Naive B cell (primary cell): ENCODE results near the gene PCCA. TPM values are rescaled to one million over a fixed set of nuclear protein-coding genes. Genes with fewer than 3 reads are reported as not detected.
A peak's percentile ranks its signal among the peaks of the same experiment; 100 is the strongest.

Experiments used
- ATAC-seq, 2 donors: fragments of 150-1000 bp; cut with Tn5 transposase; 2 replicates each; pipeline ENCODE4 v1.10.0; 2021; ENCODE audit warnings: low read depth in 2 of 2, mild to moderate bottlenecking in 2 of 2, moderate library complexity in 2 of 2
- DNase-seq: peaks from one replicate; pipeline ENCODE4 v3.0.0; 2022
- H3K27ac Mint-ChIP-seq, 6 donors: one replicate each; pipeline ENCODE4 v1.8.0; 2020 to 2022; ENCODE audit warnings: mild to moderate bottlenecking in 6 of 6, mixed read lengths in 6 of 6, moderate library complexity in 5 of 6, inconsistent platforms in 2 of 6
- H3K27me3 Mint-ChIP-seq, 3 donors: one replicate each; pipeline ENCODE4 v1.8.0; 2021 to 2022; ENCODE audit warnings: mixed read lengths in 3 of 3, mild to moderate bottlenecking in 1 of 3
- H3K36me3 Mint-ChIP-seq, 2 donors: one replicate each; pipeline ENCODE4 v1.8.0; 2020 to 2022; ENCODE audit warnings: mixed read lengths in 2 of 2, inconsistent platforms in 1 of 2, mild to moderate bottlenecking in 1 of 2
- H3K4me1 Mint-ChIP-seq, 3 donors: one replicate each; pipeline ENCODE4 v1.8.0; 2020 to 2022; ENCODE audit warnings: mixed read lengths in 3 of 3, inconsistent platforms in 1 of 3, mild to moderate bottlenecking in 1 of 3, moderate library complexity in 1 of 3
- H3K4me3 Mint-ChIP-seq, 8 donors: one replicate each; pipeline ENCODE4 v1.8.0; 2020 to 2022; ENCODE audit warnings: mild to moderate bottlenecking in 8 of 8, mixed read lengths in 8 of 8, moderate library complexity in 8 of 8, inconsistent platforms in 2 of 8
- H3K9me3 Mint-ChIP-seq, 7 donors: one replicate each; pipeline ENCODE4 v1.8.0; 2020 to 2022; ENCODE audit warnings: mixed read lengths in 7 of 7, mild to moderate bottlenecking in 5 of 7, inconsistent platforms in 2 of 7, moderate library complexity in 1 of 7
- polyA plus RNA-seq, 6 donors: library from polyadenylated mRNA; unstranded; fragments of 300-500 nt; fragmentation: Illumina TruSeq; gene quantifications; one replicate each; pipeline ENCODE4 v1.2.3, GENCODE V29; 2021; ENCODE audit warnings: low read depth in 6 of 6

The PCCA gene, protein sequence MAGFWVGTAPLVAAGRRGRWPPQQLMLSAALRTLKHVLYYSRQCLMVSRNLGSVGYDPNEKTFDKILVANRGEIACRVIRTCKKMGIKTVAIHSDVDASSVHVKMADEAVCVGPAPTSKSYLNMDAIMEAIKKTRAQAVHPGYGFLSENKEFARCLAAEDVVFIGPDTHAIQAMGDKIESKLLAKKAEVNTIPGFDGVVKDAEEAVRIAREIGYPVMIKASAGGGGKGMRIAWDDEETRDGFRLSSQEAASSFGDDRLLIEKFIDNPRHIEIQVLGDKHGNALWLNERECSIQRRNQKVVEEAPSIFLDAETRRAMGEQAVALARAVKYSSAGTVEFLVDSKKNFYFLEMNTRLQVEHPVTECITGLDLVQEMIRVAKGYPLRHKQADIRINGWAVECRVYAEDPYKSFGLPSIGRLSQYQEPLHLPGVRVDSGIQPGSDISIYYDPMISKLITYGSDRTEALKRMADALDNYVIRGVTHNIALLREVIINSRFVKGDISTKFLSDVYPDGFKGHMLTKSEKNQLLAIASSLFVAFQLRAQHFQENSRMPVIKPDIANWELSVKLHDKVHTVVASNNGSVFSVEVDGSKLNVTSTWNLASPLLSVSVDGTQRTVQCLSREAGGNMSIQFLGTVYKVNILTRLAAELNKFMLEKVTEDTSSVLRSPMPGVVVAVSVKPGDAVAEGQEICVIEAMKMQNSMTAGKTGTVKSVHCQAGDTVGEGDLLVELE
- 1 to 10 TPM; 2.4 to 8.4 (median 4.6) TPM for polyA plus RNA-seq

- ATAC-seq (peak; percentile 76 to 81), DNase-seq (peak; percentile 55)
- Mint-ChIP-seq H3K36me3 (no peaks in the 10 kb centered on the region), H3K4me1 (peaks cover 14 to 23% (median 15%) of the 10 kb centered on the region in 3 donors), H3K27ac (peak within 1 kb of the TSS; percentile 39 to 92 (median 72)), H3K9me3 (no peaks in the 10 kb centered on the region), H3K27me3 (no peaks in the 10 kb centered on the region), H3K4me3 (peak within 1 kb of the TSS; percentile 90 to 97 (median 94))
Observed at GRCh38 chr13:100088644-100089464, at the start of gene PCCA. Gene PCCA (plus strand): TSS chr13:100089093. CDS start chr13:100089121, 28 bp downstream.

DNA sequence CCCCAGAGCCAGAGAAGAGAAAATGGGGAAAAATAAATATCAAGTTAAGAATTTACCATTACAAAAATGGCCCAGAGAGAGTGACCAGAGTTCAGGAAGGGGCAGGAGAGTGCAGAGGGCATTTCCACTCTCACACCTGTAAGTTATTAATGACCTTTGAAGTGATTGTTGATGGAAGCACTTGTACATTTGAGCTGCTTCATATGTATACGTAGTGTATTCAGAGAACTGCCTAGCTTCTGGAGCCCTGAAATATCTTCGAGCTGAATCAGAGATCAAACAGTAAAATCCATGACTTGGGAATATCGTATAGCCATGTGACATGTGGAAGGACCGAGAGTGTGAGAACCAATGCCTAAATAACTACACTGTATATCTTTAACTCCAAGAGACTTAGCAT is 49.2 kb upstream of the PCCA start:
- H3K4me1 Mint-ChIP-seq = no peaks in the 10 kb centered on the region
- DNase-seq (no peak), ATAC-seq (no peak)
- no peak overlapping the region for H3K4me3 Mint-ChIP-seq
- no peaks in the 10 kb centered on the region for H3K9me3 Mint-ChIP-seq
- no peak overlapping the region for H3K27ac Mint-ChIP-seq
- H3K36me3 Mint-ChIP-seq = no peaks in the 10 kb centered on the region
- peaks cover 0 to 21% (median 6%) of the 10 kb centered on the region in 3 donors for H3K27me3 Mint-ChIP-seq

DNA sequence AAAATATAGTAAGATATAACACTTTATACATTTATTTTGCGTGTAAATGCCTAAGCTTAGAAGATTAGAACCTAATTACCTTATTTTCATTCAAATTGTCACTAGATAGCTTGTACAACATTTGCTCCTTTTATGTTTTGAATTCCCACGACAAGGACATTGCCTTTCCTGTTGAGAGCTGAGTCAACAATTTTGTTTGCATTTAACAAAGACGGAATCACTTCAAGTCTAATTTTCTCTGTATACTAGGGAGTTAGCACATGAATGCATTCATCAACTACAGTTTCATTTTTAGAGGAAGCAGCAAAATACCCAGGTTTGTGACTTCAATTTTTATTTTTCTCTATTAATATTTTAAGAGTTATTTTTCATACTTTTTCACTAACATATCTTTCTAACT is 48.7 kb upstream of the PCCA start:
- DNase-seq (no peak), ATAC-seq (no peak)
- no peak overlapping the region for H3K27ac Mint-ChIP-seq
- H3K9me3 Mint-ChIP-seq = no peaks in the 10 kb centered on the region
- H3K27me3 Mint-ChIP-seq = peaks cover 0 to 21% (median 6%) of the 10 kb centered on the region in 3 donors
- H3K36me3 Mint-ChIP-seq = no peaks in the 10 kb centered on the region
- H3K4me1 Mint-ChIP-seq = no peaks in the 10 kb centered on the region
- H3K4me3 Mint-ChIP-seq = no peak overlapping the region

GRCh38 chr13:100044936-100045335 is 44.0 kb upstream of the PCCA start:
- DNase-seq = no peak

GRCh38 chr13:100045355-100045754 is 43.5 kb upstream of the PCCA start:
- Mint-ChIP-seq H3K27me3 (peaks cover 0 to 10% (median 0%) of the 10 kb centered on the region in 3 donors), H3K36me3 (no peaks in the 10 kb centered on the region), H3K27ac (no peak overlapping the region), H3K9me3 (peaks cover 0 to 2% (median 0%) of the 10 kb centered on the region in 7 donors), H3K4me1 (no peaks in the 10 kb centered on the region), H3K4me3 (no peak overlapping the region)
- DNase-seq (no peak), ATAC-seq (no peak)

More at GRCh38 chr13:100044936-100045335, 44.0 kb upstream of the PCCA start:
- no peak for ATAC-seq
- H3K36me3 Mint-ChIP-seq = no peaks in the 10 kb centered on the region
- H3K4me1 Mint-ChIP-seq = no peaks in the 10 kb centered on the region
- no peak overlapping the region for H3K4me3 Mint-ChIP-seq
- peaks cover 0 to 14% (median 0%) of the 10 kb centered on the region in 3 donors for H3K27me3 Mint-ChIP-seq
- H3K9me3 Mint-ChIP-seq = peaks cover 0 to 2% (median 0%) of the 10 kb centered on the region in 7 donors
- H3K27ac Mint-ChIP-seq = no peak overlapping the region

DNA sequence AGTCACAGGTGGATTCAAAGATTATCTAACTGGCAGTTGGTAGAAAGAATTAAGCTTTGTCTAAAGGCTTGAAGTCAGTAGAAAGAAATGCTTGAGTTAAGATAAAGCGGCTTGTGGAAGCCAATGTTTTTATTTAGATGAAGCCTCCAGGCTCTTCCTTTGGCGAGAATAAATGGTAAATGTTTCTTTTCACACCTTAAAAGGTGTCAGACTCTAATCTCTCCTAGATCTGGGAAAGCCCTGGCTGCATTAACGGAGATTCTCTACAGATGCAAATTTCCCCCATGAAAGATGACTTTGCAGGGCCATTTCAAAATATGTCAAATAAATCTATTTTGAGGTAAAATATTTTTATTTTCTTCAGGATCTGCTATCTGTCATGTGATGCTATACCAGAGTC is 37.8 kb upstream of the PCCA start:
- no peaks in the 10 kb centered on the region for H3K36me3 Mint-ChIP-seq
- H3K9me3 Mint-ChIP-seq = peaks cover 0 to 3% (median 0%) of the 10 kb centered on the region in 7 donors
- no peak for ATAC-seq

GRCh38 chr13:100059827-100060226 is 29.1 kb upstream of the PCCA start:
- DNase-seq = no peak
- Mint-ChIP-seq H3K27ac (peak overlapping the region in 2 of 6 donors; percentile 64 to 78), H3K9me3 (peaks cover 0 to 20% (median 6%) of the 10 kb centered on the region in 7 donors), H3K36me3 (no peaks in the 10 kb centered on the region), H3K4me3 (no peak overlapping the region), H3K27me3 (peaks cover 14 to 29% (median 28%) of the 10 kb centered on the region in 3 donors), H3K4me1 (peaks cover 0 to 4% (median 0%) of the 10 kb centered on the region in 3 donors)
- ATAC-seq = no peak

More for the DNA sequence above, 37.8 kb upstream of the PCCA start:
- H3K27ac Mint-ChIP-seq = no peak overlapping the region
- DNase-seq = no peak
- H3K27me3 Mint-ChIP-seq = peaks cover 0 to 6% (median 6%) of the 10 kb centered on the region in 3 donors
- no peaks in the 10 kb centered on the region for H3K4me1 Mint-ChIP-seq
- H3K4me3 Mint-ChIP-seq = no peak overlapping the region

DNA sequence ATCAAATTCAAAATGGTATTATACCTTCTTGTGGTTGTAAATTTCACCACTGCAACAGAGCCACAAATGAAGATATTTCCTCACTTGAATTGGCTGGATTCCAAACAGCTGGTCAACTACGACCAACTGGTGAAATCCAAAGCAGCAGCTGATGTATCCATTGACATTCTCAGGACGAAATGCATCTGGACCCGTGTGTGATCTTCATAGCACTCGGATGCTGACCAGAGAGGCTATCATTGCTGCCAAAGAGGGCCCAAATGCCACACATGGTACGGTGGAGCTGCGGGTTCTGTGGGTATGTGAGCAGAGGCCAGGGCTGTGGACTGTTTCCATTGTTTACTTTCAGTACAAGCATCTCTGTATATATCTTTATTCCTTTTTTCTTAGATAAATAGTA is 25.6 kb upstream of the PCCA start:
- Mint-ChIP-seq H3K27me3 (peaks cover 8 to 29% (median 28%) of the 10 kb centered on the region in 3 donors), H3K36me3 (no peaks in the 10 kb centered on the region), H3K4me1 (peaks cover 0 to 4% (median 0%) of the 10 kb centered on the region in 3 donors), H3K4me3 (no peak overlapping the region), H3K27ac (no peak overlapping the region), H3K9me3 (peaks cover 0 to 18% (median 5%) of the 10 kb centered on the region in 7 donors)
- no peak for DNase-seq
- no peak for ATAC-seq

DNA sequence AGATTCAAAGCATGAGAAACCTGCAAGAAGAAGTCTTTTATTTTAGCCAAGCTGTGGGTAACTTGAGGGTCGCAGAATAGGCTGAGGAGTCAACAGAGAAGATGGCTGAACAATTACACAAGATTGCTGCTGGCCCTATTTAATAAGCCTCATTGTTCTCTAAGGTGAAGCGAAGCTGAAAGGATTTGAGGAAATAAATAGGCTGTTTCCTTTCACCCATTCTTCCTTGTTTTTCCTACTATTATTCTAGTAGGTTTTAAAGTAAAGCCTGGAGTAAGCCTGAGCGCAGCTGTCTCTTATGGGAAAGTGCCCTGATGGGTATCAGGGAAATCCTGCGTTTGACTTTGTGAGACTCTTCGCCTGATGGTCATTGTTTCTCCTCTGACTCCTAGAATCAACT is 25.0 kb upstream of the PCCA start:
- Mint-ChIP-seq H3K36me3 (no peaks in the 10 kb centered on the region), H3K4me1 (peaks cover 0 to under 1% (median 0%) of the 10 kb centered on the region in 3 donors), H3K4me3 (no peak overlapping the region), H3K27me3 (peaks cover 8 to 29% (median 28%) of the 10 kb centered on the region in 3 donors), H3K27ac (no peak overlapping the region), H3K9me3 (peaks cover 0 to 14% (median under 1%) of the 10 kb centered on the region in 7 donors)
- no peak for DNase-seq
- no peak for ATAC-seq

DNA sequence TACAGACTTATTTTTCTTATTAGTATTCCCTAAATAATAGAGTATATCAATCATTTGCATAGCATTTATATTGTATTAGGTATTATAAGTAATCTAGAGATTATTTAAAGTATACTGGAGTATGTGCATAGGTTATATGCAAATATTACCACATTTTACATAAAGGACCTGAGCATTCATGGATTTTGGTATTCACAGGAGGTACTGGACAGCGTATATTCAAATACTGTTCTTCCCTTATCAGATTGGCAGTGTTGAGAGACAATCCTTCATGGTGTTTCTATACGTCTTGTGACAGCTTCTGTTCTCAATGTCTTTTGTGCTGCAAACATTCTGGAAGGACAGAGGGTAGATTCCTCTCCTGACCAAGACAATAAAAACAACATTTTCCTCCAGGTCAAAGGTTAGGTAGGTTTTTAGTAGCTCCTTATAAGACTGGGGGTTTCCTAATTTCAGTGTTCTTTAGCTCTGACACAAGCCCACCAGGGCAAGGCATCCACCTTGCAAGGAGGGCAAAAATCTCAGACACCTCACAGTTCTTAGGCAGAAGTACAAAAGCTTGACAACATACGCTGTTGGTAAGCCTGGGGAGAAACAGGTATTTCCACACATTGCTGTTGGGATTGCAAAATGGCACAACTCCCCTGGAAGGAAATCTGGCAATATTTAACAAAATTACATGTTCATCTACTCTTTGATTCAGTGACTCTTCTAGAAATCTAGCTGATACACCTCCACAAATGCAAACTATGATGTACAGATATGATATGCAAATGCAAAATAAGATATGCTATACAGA is 20.6 kb upstream of the PCCA start:
- H3K9me3 Mint-ChIP-seq = no peaks in the 10 kb centered on the region
- no peak overlapping the region for H3K27ac Mint-ChIP-seq
- no peaks in the 10 kb centered on the region for H3K36me3 Mint-ChIP-seq
- no peaks in the 10 kb centered on the region for H3K4me1 Mint-ChIP-seq
- DNase-seq (no peak), ATAC-seq (no peak)
- peaks cover 13 to 30% (median 14%) of the 10 kb centered on the region in 3 donors for H3K27me3 Mint-ChIP-seq
- H3K4me3 Mint-ChIP-seq = no peak overlapping the region

- Mint-ChIP-seq H3K27me3 (peaks cover 4 to 21% (median 12%) of the 10 kb centered on the region in 3 donors), H3K9me3 (no peaks in the 10 kb centered on the region), H3K4me1 (no peaks in the 10 kb centered on the region), H3K27ac (no peak overlapping the region), H3K36me3 (no peaks in the 10 kb centered on the region), H3K4me3 (no peak overlapping the region)
- DNase-seq (no peak), ATAC-seq (no peak)
Observed at GRCh38 chr13:100069278-100069677, 19.6 kb upstream of the PCCA start.
